Activated T-helper 1 cell treated with anti-CD3 and anti-CD28 coated beads, Interleukin-12 subunit alpha, Interleukin-12 subunit beta, Interleukin-2, Interleukin-4 antibody, amounts not matched to agents 30 ng/mL and 10 ng/mL and 1 ng/mL, durations not matched to agents 14 hours and 24 hours and 36 hours (primary cell): ENCODE results near the gene KRTAP10-3. TPM values are rescaled to one million over a fixed set of nuclear protein-coding genes. Genes with fewer than 3 reads are reported as not detected.
A peak's percentile ranks its signal among the peaks of the same experiment; 100 is the strongest.
"Not testable (repeated sequence)": the region's sequence is repeated elsewhere in the genome, so short reads cannot be mapped to it uniquely, and the experiment has no call there.

Experiments
- DNase-seq: peaks from one replicate; pipeline ENCODE4 v3.0.0; 2021; ENCODE audit warnings: low spot score
- H3K27ac Mint-ChIP-seq: one replicate; pipeline ENCODE4 v1.8.0; 2021; ENCODE audit warnings: mild to moderate bottlenecking, mixed read lengths
- H3K27me3 Mint-ChIP-seq: one replicate; pipeline ENCODE4 v1.8.0; 2022; ENCODE audit warnings: mild to moderate bottlenecking, moderate library complexity, mixed read lengths; ENCODE audit not compliant: insufficient read depth
- H3K36me3 Mint-ChIP-seq: one replicate; pipeline ENCODE4 v1.8.0; 2021; ENCODE audit warnings: low read depth, mixed read lengths
- H3K4me1 Mint-ChIP-seq: one replicate; pipeline ENCODE4 v1.8.0; 2021; ENCODE audit warnings: low read depth, mixed read lengths
- H3K4me3 Mint-ChIP-seq: one replicate; pipeline ENCODE4 v1.8.0; 2021; ENCODE audit warnings: mild to moderate bottlenecking, moderate library complexity, mixed read lengths
- H3K9me3 Mint-ChIP-seq: one replicate; pipeline ENCODE4 v1.8.0; 2021; ENCODE audit warnings: mixed read lengths
- intact Hi-C: fragments of 100-400 bp; cut with micrococcal nuclease; formaldehyde crosslinking; loops from one replicate; pipeline ENCODE4 v1.15.1; 2024
- total RNA-seq: library from RNA; stranded (reverse); gene quantifications from 2 replicates; pipeline ENCODE4 v1.2.3, GENCODE V29; 2022

The KRTAP10-3 gene
- total RNA-seq, 1 donor from 2014 or later = not detected

- Mint-ChIP-seq H3K9me3 (no peaks in the 10 kb centered on the region), H3K4me1 (peaks cover 5% of the 10 kb centered on the region), H3K27ac (no peak overlapping the region), H3K36me3 (no peaks in the 10 kb centered on the region), H3K27me3 (peaks cover 13% of the 10 kb centered on the region), H3K4me3 (no peak overlapping the region)
- intact Hi-C loops = no loop called here
- DNase-seq = no peak
Measured at GRCh38 chr21:44595524-44595923, 36.9 kb upstream of the KRTAP10-3 start.

- no peaks in the 10 kb centered on the region for H3K36me3 Mint-ChIP-seq
- H3K4me3 Mint-ChIP-seq = no peak overlapping the region
- intact Hi-C loops = no loop called here
- peaks cover 13% of the 10 kb centered on the region for H3K27me3 Mint-ChIP-seq
- DNase-seq = no peak
- H3K4me1 Mint-ChIP-seq = peaks cover 5% of the 10 kb centered on the region
- no peak overlapping the region for H3K27ac Mint-ChIP-seq
- no peaks in the 10 kb centered on the region for H3K9me3 Mint-ChIP-seq
Measured at GRCh38 chr21:44594406-44594916, 35.9 kb upstream of the KRTAP10-3 start.

- Mint-ChIP-seq H3K4me1 (peaks cover 5% of the 10 kb centered on the region), H3K9me3 (no peaks in the 10 kb centered on the region), H3K27ac (no peak overlapping the region), H3K27me3 (peaks cover 13% of the 10 kb centered on the region), H3K4me3 (no peak overlapping the region), H3K36me3 (no peaks in the 10 kb centered on the region)
- no peak for DNase-seq
- intact Hi-C loops = no loop called here
Measured at GRCh38 chr21:44593598-44594405, 35.2 kb upstream of the KRTAP10-3 start.

GRCh38 chr21:44592446-44593311, 34.1 kb upstream of the KRTAP10-3 start, which contains the start of gene KRTAP10-6:
Gene KRTAP10-6 (minus strand): TSS chr21:44592505. CDS start chr21:44592484, 21 bp downstream.
- no peak for DNase-seq
- intact Hi-C loops = no loop called here
- Mint-ChIP-seq H3K9me3 (no peaks in the 10 kb centered on the region), H3K4me1 (peaks cover 5% of the 10 kb centered on the region), H3K36me3 (no peaks in the 10 kb centered on the region), H3K4me3 (no peak within 1 kb of the TSS), H3K27ac (no peak within 1 kb of the TSS), H3K27me3 (peaks cover 8% of the 10 kb centered on the region)

DNA sequence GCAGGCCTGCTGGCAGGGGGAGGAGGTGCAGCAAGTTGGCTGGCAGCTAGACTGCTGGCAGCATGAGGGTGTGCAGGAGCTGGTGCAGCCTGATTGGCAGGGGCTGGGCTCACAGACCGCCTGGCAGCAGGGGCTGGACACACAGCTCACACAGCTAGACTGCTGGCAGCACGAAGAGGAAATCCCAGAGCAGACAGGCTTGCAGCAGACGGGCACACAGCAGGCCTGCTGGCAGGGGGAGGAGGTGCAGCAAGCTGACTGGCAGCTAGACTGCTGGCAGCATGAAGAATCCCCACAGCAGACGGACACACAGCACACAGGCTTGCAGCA, 33.2 kb upstream of the KRTAP10-3 start:
- H3K27ac Mint-ChIP-seq, H3K9me3 Mint-ChIP-seq, H3K4me3 Mint-ChIP-seq, H3K4me1 Mint-ChIP-seq, DNase-seq, intact Hi-C loops, H3K36me3 Mint-ChIP-seq: not testable (repeated sequence)
- H3K27me3 Mint-ChIP-seq = peaks cover 18% of the 10 kb centered on the region

DNA sequence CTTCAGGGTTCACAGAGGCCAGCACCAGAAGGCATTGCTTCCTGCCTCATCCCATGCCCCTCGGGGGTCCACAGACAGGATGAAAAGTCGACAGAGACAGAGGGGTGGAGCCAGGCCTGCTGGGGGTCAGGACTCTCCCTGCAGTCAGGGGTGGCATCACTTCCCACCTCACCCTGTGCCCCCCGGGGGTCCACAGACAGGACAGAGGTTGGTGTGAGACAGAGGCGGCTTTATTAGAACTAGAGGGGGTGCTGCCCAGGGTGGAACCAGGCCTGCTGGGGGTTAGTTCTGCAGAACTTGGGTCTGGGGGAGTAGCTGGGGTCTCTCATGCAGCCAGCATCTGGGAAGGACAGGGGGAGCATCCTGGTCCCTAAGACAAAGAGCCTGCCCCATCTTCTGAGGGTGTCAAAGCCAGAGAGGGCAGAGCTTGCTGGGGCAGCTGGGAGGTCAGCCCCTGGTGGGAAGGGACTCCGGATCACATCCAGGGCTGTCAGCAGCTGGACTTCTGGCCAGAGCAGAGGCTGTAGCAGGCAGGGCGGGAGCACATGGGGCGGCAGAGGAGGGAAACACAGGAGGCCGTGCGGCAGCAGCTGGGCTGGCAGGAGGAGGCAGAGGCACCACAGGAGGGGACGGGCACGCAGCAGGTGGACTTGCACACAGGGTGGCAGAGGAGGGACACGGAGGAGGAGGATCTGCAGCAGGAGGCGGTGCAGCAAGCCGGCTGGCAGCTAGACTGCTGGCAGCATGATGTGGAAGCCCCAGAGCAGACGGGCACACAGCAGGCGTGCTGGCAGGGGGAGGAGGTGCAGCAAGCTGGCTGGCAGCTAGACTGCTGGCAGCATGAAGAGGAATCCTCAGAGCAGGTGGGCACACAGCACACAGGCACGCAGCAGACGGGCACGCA, 32.6 kb upstream of the KRTAP10-3 start:
- H3K4me3 Mint-ChIP-seq, DNase-seq, H3K4me1 Mint-ChIP-seq, H3K27ac Mint-ChIP-seq, H3K9me3 Mint-ChIP-seq, H3K36me3 Mint-ChIP-seq, intact Hi-C loops: not testable (repeated sequence)
- peaks cover 24% of the 10 kb centered on the region for H3K27me3 Mint-ChIP-seq

DNA sequence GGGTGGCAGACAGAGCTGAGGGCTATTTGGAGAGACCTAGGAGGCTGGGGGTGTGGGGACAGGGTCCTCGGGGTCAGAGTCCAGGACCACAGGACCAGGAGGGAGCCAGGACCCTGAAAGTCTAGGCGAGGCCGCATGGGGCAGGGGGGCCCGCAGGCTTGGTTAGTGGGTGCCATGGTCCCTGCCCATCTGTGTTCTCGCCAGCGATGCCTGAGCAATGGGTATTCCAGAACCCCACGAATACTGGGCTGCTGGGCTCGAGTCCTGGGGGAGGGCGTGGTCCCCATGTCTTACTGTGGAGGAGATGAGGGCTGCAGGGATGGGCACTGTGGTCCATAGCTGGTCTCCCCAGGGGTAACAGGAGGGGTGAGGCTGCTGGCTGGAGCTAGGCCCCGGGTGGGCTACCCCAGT, 31.7 kb upstream of the KRTAP10-3 start:
- intact Hi-C loops = no loop called here
- DNase-seq = no peak
- peaks cover 4% of the 10 kb centered on the region for H3K9me3 Mint-ChIP-seq
- H3K4me3 Mint-ChIP-seq = no peak overlapping the region
- peaks cover 28% of the 10 kb centered on the region for H3K27me3 Mint-ChIP-seq
- H3K4me1 Mint-ChIP-seq = peaks cover 4% of the 10 kb centered on the region
- H3K36me3 Mint-ChIP-seq = no peaks in the 10 kb centered on the region
- H3K27ac Mint-ChIP-seq = no peak overlapping the region

- H3K9me3 Mint-ChIP-seq = peaks cover 4% of the 10 kb centered on the region
- intact Hi-C loops = loop anchor here (10.0 kb wide), 1 partner anchor 125 kb away; the partner anchor contains the start of gene TSPEAR
- no peak for DNase-seq
- H3K27ac Mint-ChIP-seq = no peak overlapping the region
- no peaks in the 10 kb centered on the region for H3K36me3 Mint-ChIP-seq
- H3K4me1 Mint-ChIP-seq = no peaks in the 10 kb centered on the region
- H3K4me3 Mint-ChIP-seq = no peak overlapping the region
- peaks cover 28% of the 10 kb centered on the region for H3K27me3 Mint-ChIP-seq
Measured at GRCh38 chr21:44589586-44590305, 31.2 kb upstream of the KRTAP10-3 start.

DNA sequence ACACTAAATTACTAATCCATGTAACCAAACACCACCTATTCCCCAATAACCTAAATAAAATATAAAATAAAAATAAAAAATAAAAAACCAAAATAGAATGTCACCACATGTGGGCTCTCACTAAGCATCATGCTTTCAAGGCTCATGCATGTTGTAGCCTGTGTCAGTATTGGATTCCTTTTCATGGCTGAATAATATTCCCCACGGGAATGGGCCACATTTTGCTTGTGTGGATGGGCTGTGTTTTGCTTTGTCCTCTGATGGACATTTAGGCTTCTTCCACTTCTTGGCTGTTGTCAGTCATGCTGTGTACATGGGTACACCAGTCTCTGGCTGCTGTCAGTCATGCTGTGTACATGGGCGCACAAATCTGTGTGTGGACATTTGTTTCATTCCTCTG, 30.5 kb upstream of the KRTAP10-3 start:
- H3K36me3 Mint-ChIP-seq = peaks cover 1% of the 10 kb centered on the region
- intact Hi-C loops = loop anchor here (10.0 kb wide), 1 partner anchor 126 kb away; the partner anchor contains the start of gene TSPEAR
- H3K9me3 Mint-ChIP-seq = peaks cover 4% of the 10 kb centered on the region
- no peak for DNase-seq
- no peak overlapping the region for H3K27ac Mint-ChIP-seq
- H3K4me1 Mint-ChIP-seq = peaks cover 6% of the 10 kb centered on the region
- H3K4me3 Mint-ChIP-seq = no peak overlapping the region
- peaks cover 32% of the 10 kb centered on the region for H3K27me3 Mint-ChIP-seq

DNA sequence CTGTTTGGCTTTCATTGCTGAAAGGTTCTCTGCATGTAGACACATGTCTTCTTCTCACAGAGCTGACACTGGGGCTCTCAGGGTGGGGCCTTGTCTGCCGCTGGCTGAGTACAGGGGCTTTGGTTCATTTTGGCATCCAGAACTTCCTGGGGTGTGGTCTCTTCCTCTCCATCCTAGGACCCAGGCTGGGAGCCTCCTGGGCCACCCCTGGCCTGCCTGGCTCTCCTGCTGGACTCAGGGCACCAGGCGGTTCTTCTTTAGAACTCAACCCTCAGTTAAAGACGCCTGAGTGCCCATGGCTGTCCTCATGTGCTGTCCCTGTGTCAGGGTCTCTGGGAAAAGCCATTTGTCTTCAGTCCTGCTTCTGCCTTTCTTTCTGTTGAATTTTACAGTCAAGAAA, 27.3 kb upstream of the KRTAP10-3 start:
- no peak overlapping the region for H3K4me3 Mint-ChIP-seq
- intact Hi-C loops = loop anchor here (10.0 kb wide), 1 partner anchor 129 kb away; the partner anchor contains the start of gene TSPEAR

DNA sequence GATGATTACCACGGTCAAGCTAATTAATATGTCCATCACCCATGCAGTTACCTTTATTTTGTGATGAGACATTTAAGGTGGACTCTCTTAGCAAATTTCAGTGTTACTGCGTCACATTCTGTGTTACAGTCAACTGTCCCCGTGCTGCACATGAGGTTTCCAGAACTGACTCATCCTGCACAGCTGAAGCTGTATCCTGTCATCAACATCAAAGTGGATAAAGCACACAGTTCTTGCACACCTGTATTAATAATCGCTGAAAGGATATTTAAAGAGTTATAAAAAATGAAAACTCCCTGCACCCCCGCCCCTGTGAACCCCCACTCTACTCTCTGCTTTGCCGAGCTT, 25.2 kb upstream of the KRTAP10-3 start:
- H3K27me3 Mint-ChIP-seq = peaks cover 32% of the 10 kb centered on the region

More for the DNA sequence above, 27.3 kb upstream of the KRTAP10-3 start:
- no peak overlapping the region for H3K27ac Mint-ChIP-seq
- H3K27me3 Mint-ChIP-seq = peaks cover 30% of the 10 kb centered on the region
- no peak for DNase-seq
- peaks cover 16% of the 10 kb centered on the region for H3K9me3 Mint-ChIP-seq
- peaks cover 1% of the 10 kb centered on the region for H3K36me3 Mint-ChIP-seq
- H3K4me1 Mint-ChIP-seq = peaks cover 16% of the 10 kb centered on the region

More for the DNA sequence above, 25.2 kb upstream of the KRTAP10-3 start:
- peaks cover 1% of the 10 kb centered on the region for H3K36me3 Mint-ChIP-seq
- H3K9me3 Mint-ChIP-seq = peaks cover 32% of the 10 kb centered on the region
- DNase-seq = peak; percentile 18
- H3K4me1 Mint-ChIP-seq = peaks cover 16% of the 10 kb centered on the region
- H3K4me3 Mint-ChIP-seq = no peak overlapping the region
- no peak overlapping the region for H3K27ac Mint-ChIP-seq
- intact Hi-C loops = loop anchor here (10.0 kb wide), 1 partner anchor 131 kb away; the partner anchor contains the start of gene TSPEAR
